Neural cell (in vitro differentiated cells): ENCODE results near the gene LAPTM4A. TPM values are rescaled to one million over a fixed set of nuclear protein-coding genes. Genes with fewer than 3 reads are reported as not detected.

Experiments
- H2AFZ ChIP-seq: fragments of 200-600, 300-800 bp; sonication (generic), shearing (Covaris generic); 2 replicates; pipeline ENCODE4 v1.6.0; 2014; ENCODE audit warnings: low read depth, mild to moderate bottlenecking, antibody characterized with exemption, low read length, moderate library complexity
- H3F3A ChIP-seq: fragments of 200-600 bp; shearing (Covaris generic); 2 replicates; pipeline ENCODE4 v1.6.1; 2016; ENCODE audit warnings: mild to moderate bottlenecking, moderate library complexity, mixed read lengths, antibody characterized with exemption, low read length; ENCODE audit not compliant: insufficient read depth, poor library complexity, severe bottlenecking
- H3K27ac ChIP-seq: fragments of 200-600, 300-800 bp; sonication (generic), shearing (Covaris generic); 2 replicates; pipeline ENCODE4 v1.5.1; 2014; ENCODE audit warnings: mild to moderate bottlenecking, low read length, moderate library complexity
- H3K27me3 ChIP-seq: fragments of 300-800, 200-600 bp; sonication (generic), shearing (Covaris generic); 2 replicates; pipeline ENCODE4 v1.6.0; 2014; ENCODE audit warnings: mild to moderate bottlenecking, low read depth, low read length, moderate library complexity; ENCODE audit not compliant: insufficient read depth
- H3K36me3 ChIP-seq: fragments of 300-800, 200-600 bp; sonication (generic), shearing (Covaris generic); 2 replicates; pipeline ENCODE4 v1.5.1; 2014; ENCODE audit warnings: mild to moderate bottlenecking, antibody characterized with exemption, low read length, moderate library complexity; ENCODE audit not compliant: insufficient read depth
- H3K4me2 ChIP-seq: fragments of 300-800, 200-600 bp; sonication (generic), shearing (Covaris generic); 2 replicates; pipeline ENCODE4 v1.6.0; 2014; ENCODE audit warnings: mild to moderate bottlenecking, low read length
- H3K4me3 ChIP-seq: fragments of 300-800, 200-600 bp; sonication (generic), shearing (Covaris generic); 2 replicates; pipeline ENCODE4 v1.5.1; 2014; ENCODE audit warnings: mild to moderate bottlenecking, low read length, moderate library complexity
- H3K79me2 ChIP-seq: fragments of 200-600 bp; shearing (Covaris generic); replicated peaks from 2 replicates; pipeline ENCODE4 v1.6.0; 2014; ENCODE audit warnings: mild to moderate bottlenecking, low read length, moderate library complexity; ENCODE audit not compliant: insufficient read depth
- H3K9ac ChIP-seq: fragments of 300-800, 200-600 bp; sonication (generic), shearing (Covaris generic); 2 replicates; pipeline ENCODE4 v1.6.1; 2016; ENCODE audit warnings: mild to moderate bottlenecking, low read length, mixed read lengths
- H3K9me2 ChIP-seq: fragments of 200-600 bp; shearing (Covaris generic); 2 replicates; pipeline ENCODE4 v1.6.1; 2016; ENCODE audit warnings: mild to moderate bottlenecking, low read length, mixed read lengths; ENCODE audit not compliant: insufficient read depth
- H3K9me3 ChIP-seq: fragments of 200-600, 300-800 bp; sonication (generic), shearing (Covaris generic); 2 replicates; pipeline ENCODE4 v1.6.1; 2016; ENCODE audit warnings: mild to moderate bottlenecking, mixed run types, low read length, moderate library complexity, mixed read lengths
- H4K20me1 ChIP-seq: fragments of 200-600 bp; shearing (Covaris generic); 2 replicates; pipeline ENCODE4 v1.6.1; 2016; ENCODE audit warnings: mild to moderate bottlenecking, mixed run types; ENCODE audit not compliant: insufficient read depth
- CTCF ChIP-seq: fragments of 450-650 bp; IDR thresholded peaks from 2 replicates; pipeline ENCODE4 v1.5.1; 2014; ENCODE audit warnings: antibody characterized with exemption, mild to moderate bottlenecking, moderate library complexity; ENCODE audit not compliant: poor library complexity, severe bottlenecking
- EP300 ChIP-seq: fragments of 450-650 bp; conservative IDR thresholded peaks from 2 replicates; pipeline ENCODE4 v1.6.1; 2014; ENCODE audit warnings: antibody characterized with exemption, mild to moderate bottlenecking, moderate library complexity; ENCODE audit not compliant: poor library complexity, severe bottlenecking
- EZH2 ChIP-seq: fragments of 200-600, 300-800 bp; shearing (Covaris generic), sonication (generic); IDR thresholded peaks from 2 replicates; pipeline ENCODE4 v1.6.1; 2014; ENCODE audit warnings: antibody characterized with exemption, low read length, borderline replicate concordance, mild to moderate bottlenecking; ENCODE audit not compliant: insufficient read depth, poor library complexity, severe bottlenecking
- MXI1 ChIP-seq: fragments of 450-650 bp; conservative IDR thresholded peaks from 2 replicates; pipeline ENCODE4 v1.6.1; 2014; ENCODE audit warnings: antibody characterized with exemption, mild to moderate bottlenecking; ENCODE audit not compliant: poor library complexity, severe bottlenecking
- POLR2AphosphoS5 ChIP-seq: IDR thresholded peaks from 2 replicates; pipeline ENCODE4 v1.6.1; 2012
- RAD21 ChIP-seq: fragments of 450-650 bp; conservative IDR thresholded peaks from 2 replicates; pipeline ENCODE4 v1.6.1; 2014; ENCODE audit warnings: antibody characterized with exemption, mild to moderate bottlenecking, moderate library complexity
- REST ChIP-seq: IDR thresholded peaks from 2 replicates; pipeline ENCODE4 v1.6.1; 2012; ENCODE audit warnings: borderline replicate concordance
- SMC3 ChIP-seq: fragments of 450-650 bp; conservative IDR thresholded peaks from 2 replicates; pipeline ENCODE4 v1.6.1; 2014; ENCODE audit warnings: antibody characterized with exemption, mild to moderate bottlenecking, moderate library complexity; ENCODE audit not compliant: poor library complexity
- TAF1 ChIP-seq: IDR thresholded peaks from 2 replicates; pipeline ENCODE4 v1.6.1; 2012; ENCODE audit warnings: low read depth
- polyA plus RNA-seq: library from polyadenylated mRNA; depleted of rRNA; stranded (reverse); fragments of >200 nt; gene quantifications from 2 replicates; pipeline ENCODE4 v1.2.3, GENCODE V29; 2014

LAPTM4A gene
- polyA plus RNA-seq, 1 donor from 2014 or later = 81.7 TPM

DNA sequence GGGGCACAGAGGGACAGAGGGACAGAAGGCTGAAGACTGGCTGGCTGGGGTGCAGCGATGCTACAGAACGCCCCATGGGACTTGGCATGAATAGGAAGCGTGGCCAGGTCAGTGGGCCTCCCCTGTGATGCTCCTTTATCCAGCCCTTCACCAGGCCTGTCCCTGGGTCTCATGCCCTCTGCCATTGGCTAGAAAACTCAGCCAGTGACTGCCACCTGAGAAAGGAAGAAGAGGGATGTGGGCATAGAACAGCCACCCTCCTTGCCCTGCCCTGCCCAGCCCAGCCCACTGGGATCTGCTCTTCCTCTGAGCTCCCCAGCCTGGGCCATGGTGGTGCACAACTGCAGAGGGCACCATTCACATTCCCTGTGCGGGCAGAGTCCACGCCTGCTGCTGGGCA lies 10.5 kb upstream of the LAPTM4A start:
- H3K4me3 ChIP-seq = no peak overlapping the region
- no peaks in the 10 kb centered on the region for H3K36me3 ChIP-seq
- TF ChIP-seq CTCF (no peak), REST (no peak), MXI1 (no peak), EP300 (no peak), TAF1 (no peak), RAD21 (no peak), POLR2AphosphoS5 (no peak), EZH2 (no peak), SMC3 (no peak)
- H3K9ac ChIP-seq = no peak overlapping the region
- H3F3A ChIP-seq = no peaks in the 10 kb centered on the region
- H3K79me2 ChIP-seq = no peaks in the 10 kb centered on the region
- H3K9me3 ChIP-seq = no peaks in the 10 kb centered on the region
- no peak overlapping the region for H2AFZ ChIP-seq
- no peaks in the 10 kb centered on the region for H3K27me3 ChIP-seq
- H3K27ac ChIP-seq = no peak overlapping the region
- H3K9me2 ChIP-seq = no peaks in the 10 kb centered on the region
- H4K20me1 ChIP-seq = no peaks in the 10 kb centered on the region
- no peak overlapping the region for H3K4me2 ChIP-seq

- H4K20me1 ChIP-seq = no peaks in the 10 kb centered on the region
- no peaks in the 10 kb centered on the region for H3K79me2 ChIP-seq
- no peak overlapping the region for H3K4me3 ChIP-seq
- no peaks in the 10 kb centered on the region for H3F3A ChIP-seq
- no peaks in the 10 kb centered on the region for H3K9me2 ChIP-seq
- H3K27me3 ChIP-seq = no peaks in the 10 kb centered on the region
- TF ChIP-seq EP300 = no peak
- TF ChIP-seq RAD21 = no peak
- TF ChIP-seq POLR2AphosphoS5 = no peak
- TF ChIP-seq SMC3 = no peak
- TF ChIP-seq TAF1 = no peak
- TF ChIP-seq MXI1 = no peak
- TF ChIP-seq CTCF = no peak
- no peak for TF ChIP-seq EZH2
- no peak for TF ChIP-seq REST
- no peak overlapping the region for H3K9ac ChIP-seq
- H3K4me2 ChIP-seq = no peak overlapping the region
- H2AFZ ChIP-seq = no peak overlapping the region
- H3K36me3 ChIP-seq = no peaks in the 10 kb centered on the region
- H3K27ac ChIP-seq = no peak overlapping the region
- no peaks in the 10 kb centered on the region for H3K9me3 ChIP-seq
These were observed 10.0 kb upstream of the LAPTM4A start for GRCh38 chr2:20061476-20061875.
